Psoas muscle (tissue), 8 donors: Measurements from ENCODE around the gene RPL32. TPM values are rescaled to one million over a fixed set of nuclear protein-coding genes. Genes with fewer than 3 reads are reported as not detected.
A peak's percentile ranks its signal among the peaks of the same experiment; 100 is the strongest.
"Not testable (repeated sequence)": the region's sequence is repeated elsewhere in the genome, so short reads cannot be mapped to it uniquely, and the experiment has no call there.

Source experiments
- ATAC-seq, 4 donors: fragments of 200-7000 bp; cut with Tn5 transposase; one replicate each; pipeline ENCODE4 v1.9.1; 2020; ENCODE audit warnings: moderate library complexity in 3 of 4, mild to moderate bottlenecking in 2 of 4
- DNase-seq, 2 donors: peaks; one replicate each; pipeline ENCODE4 v3.0.0-alpha.2; 2020
- H3K27ac ChIP-seq: fragments of 200-600 bp; one replicate; pipeline ENCODE4 v1.8.0; 2022
- H3K27me3 ChIP-seq, 3 donors: fragments of 200-600 bp in 1 of 3; one replicate each; pipeline versions ENCODE4 v1.6.1 to v1.8.0; 2013 to 2022; ENCODE audit warnings: low read length in 2 of 3, mild to moderate bottlenecking in 2 of 3, moderate library complexity in 1 of 3; ENCODE audit not compliant: insufficient read depth in 3 of 3
- H3K36me3 ChIP-seq, 2 donors: fragments of 200-600 bp in 1 of 2; one replicate each; pipeline versions ENCODE4 v1.6.1 to v1.8.0; 2013 to 2022; ENCODE audit warnings: low read depth in 1 of 2, mild to moderate bottlenecking in 1 of 2, moderate library complexity in 1 of 2; ENCODE audit not compliant: insufficient read depth in 1 of 2
- H3K4me1 ChIP-seq: fragments of 200-600 bp; one replicate; pipeline ENCODE4 v1.8.0; 2022
- H3K4me3 ChIP-seq: fragments of 200-600 bp; one replicate; pipeline ENCODE4 v1.8.0; 2022; ENCODE audit warnings: mild to moderate bottlenecking
- H3K9me3 ChIP-seq: fragments of 200-600 bp; one replicate; pipeline ENCODE4 v1.8.0; 2022
- WGBS, 3 donors: extraction: QIAGEN DNeasy Blood & Tissue Kit; methylation state at CpG; one replicate each; pipeline versions ENCODE4 v1.1.6 to v1.1.7; 2013; 5-methylcytosine and 5-hydroxymethylcytosine counted together
- intact Hi-C, 2 donors: fragments of 100-400 bp; cut with DNase I; formaldehyde crosslinking; loops; one replicate each; pipeline versions ENCODE4 v1.11.0 to v1.14.2; 2022
- polyA plus RNA-seq, 3 donors: library from polyadenylated mRNA; stranded (reverse); fragments of 200-250 nt; gene quantifications; one replicate each; pipeline ENCODE4 v1.2.3, GENCODE V29; 2013
- total RNA-seq, 4 donors: library from RNA; stranded (reverse); fragmentation: NEBNext Ultra II Directional in 2 of 4; extraction: Animal tissue kit (Norgen Biotek cat#: 25700) in 2 of 4; gene quantifications; one replicate each; pipeline versions ENCODE4 v1.2.1 to v1.2.4, GENCODE V29; 2021 to 2023
- TF ChIP-seq, protein P1 (sequence below): fragments of 200-600 bp; IDR thresholded peaks from one replicate; pipeline ENCODE4 v1.8.0; 2022; ENCODE audit warnings: antibody characterized with exemption
- donor health status: healthy with polysubstance abuse.
- donor health status: DM: no; HTN: no; CAD: no; lungs with moderate emphysema.
- donor health status: Bipolar disorder and iron deficiency.
- donor health status: healthy.
- donor health status: DM: yes; HTN: yes; CAD: no.
- donor health status: DM: no; HTN: no; CAD: no.
- donor health status: DM: no; HTN: no; CAD: no.
- donor health status: DM: yes; HTN: yes; CAD: no.

Gene RPL32
- total and polyA plus RNA-seq, 7 donors = 1,418 to 2,939 (median 1,919) TPM

DNA sequence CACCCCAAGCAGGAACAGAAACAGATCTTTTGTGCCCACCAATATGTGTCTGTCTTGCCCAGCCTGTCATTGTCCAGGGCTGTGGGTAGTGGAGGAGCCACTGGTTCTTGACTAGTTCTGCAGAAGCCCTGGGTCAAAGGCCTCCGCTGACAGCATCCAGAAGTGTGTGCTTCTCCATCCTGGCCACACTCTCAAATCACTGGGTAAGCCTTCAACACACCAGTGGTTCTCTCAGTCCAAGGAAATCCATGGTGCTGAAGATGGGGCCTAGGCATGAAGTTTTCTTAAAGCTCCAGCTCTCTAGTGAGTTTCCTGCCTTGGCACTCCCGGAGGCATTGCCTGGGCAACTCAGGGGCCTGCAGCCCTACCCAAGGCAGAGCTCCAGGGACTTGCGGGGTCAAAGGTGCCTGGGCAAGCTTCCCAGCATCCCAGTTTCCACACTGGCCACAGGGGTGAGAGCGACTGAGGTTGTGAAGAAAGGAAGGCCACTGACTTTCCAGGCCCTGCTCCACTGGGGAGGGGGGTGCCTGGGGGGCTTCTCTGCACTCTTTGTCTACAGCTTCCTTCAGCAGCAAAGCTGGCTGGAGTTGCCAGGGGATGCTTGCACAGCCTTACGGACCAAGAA is 37.9 kb upstream of the RPL32 start:
- TF ChIP-seq, protein P1, sequence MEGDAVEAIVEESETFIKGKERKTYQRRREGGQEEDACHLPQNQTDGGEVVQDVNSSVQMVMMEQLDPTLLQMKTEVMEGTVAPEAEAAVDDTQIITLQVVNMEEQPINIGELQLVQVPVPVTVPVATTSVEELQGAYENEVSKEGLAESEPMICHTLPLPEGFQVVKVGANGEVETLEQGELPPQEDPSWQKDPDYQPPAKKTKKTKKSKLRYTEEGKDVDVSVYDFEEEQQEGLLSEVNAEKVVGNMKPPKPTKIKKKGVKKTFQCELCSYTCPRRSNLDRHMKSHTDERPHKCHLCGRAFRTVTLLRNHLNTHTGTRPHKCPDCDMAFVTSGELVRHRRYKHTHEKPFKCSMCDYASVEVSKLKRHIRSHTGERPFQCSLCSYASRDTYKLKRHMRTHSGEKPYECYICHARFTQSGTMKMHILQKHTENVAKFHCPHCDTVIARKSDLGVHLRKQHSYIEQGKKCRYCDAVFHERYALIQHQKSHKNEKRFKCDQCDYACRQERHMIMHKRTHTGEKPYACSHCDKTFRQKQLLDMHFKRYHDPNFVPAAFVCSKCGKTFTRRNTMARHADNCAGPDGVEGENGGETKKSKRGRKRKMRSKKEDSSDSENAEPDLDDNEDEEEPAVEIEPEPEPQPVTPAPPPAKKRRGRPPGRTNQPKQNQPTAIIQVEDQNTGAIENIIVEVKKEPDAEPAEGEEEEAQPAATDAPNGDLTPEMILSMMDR = no peak

DNA sequence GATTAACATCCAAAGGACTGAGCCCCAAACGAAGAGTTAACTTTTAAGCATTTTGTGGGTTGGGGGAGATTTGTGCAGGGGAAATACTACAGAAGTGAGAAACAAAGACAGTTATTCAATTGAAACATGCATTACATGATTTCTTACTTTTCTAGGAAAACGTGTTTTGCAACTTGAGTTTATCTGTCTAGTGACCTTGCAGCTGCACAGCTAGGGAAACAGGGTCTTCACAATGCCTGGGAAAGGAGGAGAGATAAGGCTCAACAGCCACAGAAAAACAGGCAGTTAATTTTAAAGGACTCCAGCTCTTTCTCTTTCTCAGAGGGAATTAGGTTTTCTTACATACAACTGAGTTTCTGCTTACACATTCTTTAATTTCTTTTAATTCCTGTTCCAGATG is 37.4 kb upstream of the RPL32 start:
- DNase-seq, H3K9me3 ChIP-seq, H3K36me3 ChIP-seq, H3K4me1 ChIP-seq, H3K27me3 ChIP-seq, intact Hi-C loops, ATAC-seq, H3K27ac ChIP-seq, H3K4me3 ChIP-seq: not testable (repeated sequence)
- WGBS, 3 donors = 74 to 83% (median 79%) methylated on average over 2 of the region's 2 CpGs

More for the DNA sequence above, 37.9 kb upstream of the RPL32 start:
- no peak overlapping the region for H3K4me3 ChIP-seq
- peaks cover 9% of the 10 kb centered on the region for H3K4me1 ChIP-seq
- 92 to 96% (median 93%) methylated on average over 5 of the region's 5 CpGs for WGBS, 3 donors
- ATAC-seq (no peak), DNase-seq (peak in 1 of 2 donors; percentile 2)
- intact Hi-C loops = no loop called here
- H3K9me3 ChIP-seq = no peaks in the 10 kb centered on the region
- H3K27me3 ChIP-seq = no peaks in the 10 kb centered on the region
- H3K27ac ChIP-seq = no peak overlapping the region
- no peaks in the 10 kb centered on the region for H3K36me3 ChIP-seq

DNA sequence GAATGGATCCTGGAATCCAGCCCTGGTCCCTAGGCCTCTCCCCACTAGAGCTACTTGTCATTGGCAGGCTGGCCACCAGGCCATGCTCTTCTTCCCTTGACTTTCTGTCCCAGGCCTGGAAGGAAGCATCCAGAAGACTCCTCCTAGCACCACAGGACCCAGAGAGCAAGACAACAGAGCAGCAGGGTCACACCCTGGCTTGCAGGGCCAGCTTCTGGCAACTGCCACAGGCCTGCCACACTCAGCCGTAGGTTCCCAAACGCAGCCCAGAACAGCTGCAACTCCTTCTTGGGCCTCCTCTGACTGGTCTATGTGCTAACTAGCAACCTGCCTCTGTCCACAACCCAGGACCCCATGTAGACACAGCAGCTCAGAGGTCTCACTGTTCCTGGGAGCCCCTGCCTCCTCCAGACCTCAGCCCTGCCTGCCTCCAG is 36.8 kb upstream of the RPL32 start:
- DNase-seq (no peak), ATAC-seq (peak in 1 of 4 donors; percentile 25)
- WGBS, 3 donors = 46 to 70% (median 47%) methylated on average over 2 of the region's 2 CpGs
- H3K27ac ChIP-seq = no peak overlapping the region
- H3K27me3 ChIP-seq = no peaks in the 10 kb centered on the region
- H3K4me3 ChIP-seq = no peak overlapping the region
- intact Hi-C loops = no loop called here
- H3K36me3 ChIP-seq = no peaks in the 10 kb centered on the region
- TF ChIP-seq, protein P1 = no peak
- H3K4me1 ChIP-seq = no peaks in the 10 kb centered on the region
- no peaks in the 10 kb centered on the region for H3K9me3 ChIP-seq

DNA sequence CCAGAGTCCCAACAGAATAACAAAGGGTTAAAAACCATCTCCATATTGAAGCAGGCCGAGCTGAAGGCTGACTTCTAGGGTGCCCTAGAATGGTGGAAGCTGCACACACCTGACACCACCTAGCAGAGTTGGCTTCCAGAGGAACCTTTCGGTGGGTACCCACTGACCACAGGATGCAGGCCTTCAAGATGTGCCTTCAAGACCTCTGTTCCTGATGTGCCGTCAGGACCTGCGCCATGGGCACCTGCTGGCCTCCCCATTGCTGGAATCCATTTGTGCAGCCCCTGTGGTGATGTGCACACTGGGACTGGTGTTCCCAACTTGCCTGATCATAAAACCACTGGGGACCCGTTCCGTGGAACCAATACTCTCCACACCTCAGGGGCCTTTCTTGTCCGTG is 35.7 kb upstream of the RPL32 start:
- peak in 1 of 2 donors; percentile 4 for DNase-seq
- H3K27ac ChIP-seq = no peak overlapping the region
- TF ChIP-seq, protein P1 = no peak
- H3K4me3 ChIP-seq = no peak overlapping the region
- no peaks in the 10 kb centered on the region for H3K27me3 ChIP-seq
- no peaks in the 10 kb centered on the region for H3K36me3 ChIP-seq
- intact Hi-C loops = no loop called here
- 94 to 96% (median 96%) methylated on average over 7 of the region's 7 CpGs for WGBS, 3 donors
- no peaks in the 10 kb centered on the region for H3K4me1 ChIP-seq
- no peaks in the 10 kb centered on the region for H3K9me3 ChIP-seq
- no peak for ATAC-seq

DNA sequence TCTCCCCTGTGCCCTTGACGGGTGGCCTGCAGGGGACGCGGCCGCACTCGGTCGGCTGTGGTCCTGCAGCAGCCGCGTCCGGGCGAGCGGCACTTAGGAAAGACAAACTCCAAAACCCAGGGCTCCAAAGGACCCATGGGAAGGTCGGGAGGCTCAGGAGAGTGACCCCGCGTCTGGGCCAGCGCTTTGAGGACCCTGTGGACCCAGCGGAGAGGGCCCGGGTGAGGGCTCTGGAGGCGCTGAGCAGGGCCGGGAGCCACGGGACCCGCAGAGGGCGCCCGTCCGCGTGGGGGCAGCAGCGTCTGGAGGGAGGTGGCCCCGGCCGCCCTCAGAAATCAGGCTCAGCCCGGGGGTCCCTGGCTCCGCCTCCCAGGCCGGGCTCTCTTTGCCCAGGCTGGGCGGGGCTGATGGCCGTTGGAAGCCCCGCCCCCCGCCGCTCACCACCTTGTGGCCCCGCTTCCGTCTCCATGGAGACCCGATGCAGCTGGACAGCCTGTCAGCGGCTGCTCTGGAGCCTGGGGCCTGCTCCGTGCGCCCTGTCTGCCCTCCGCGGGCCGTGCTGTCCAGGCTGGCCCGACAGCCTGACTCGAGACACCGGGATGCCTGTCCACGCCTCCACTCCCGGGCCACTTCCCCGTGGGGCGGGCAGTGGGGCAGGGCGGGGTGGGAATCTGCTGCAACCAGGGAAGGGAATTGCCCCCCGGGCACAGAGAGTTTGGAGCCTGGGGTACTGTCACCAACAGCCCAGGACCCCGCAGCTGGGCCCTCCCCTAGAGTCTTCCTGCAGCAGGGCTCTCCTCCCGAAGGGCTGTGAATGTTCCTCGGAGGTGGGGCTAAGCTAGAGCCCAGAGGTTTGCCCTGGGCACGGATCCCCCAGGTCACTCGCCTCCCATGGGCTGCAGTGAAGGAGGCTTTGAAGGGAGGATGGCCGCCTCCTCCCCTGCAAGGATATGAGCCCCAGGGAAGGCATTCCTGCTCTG is 34.8 kb upstream of the RPL32 start:
- no peaks in the 10 kb centered on the region for H3K4me1 ChIP-seq
- WGBS, 3 donors = 33 to 40% (median 39%) methylated on average over 48 to 60 of the region's 60 CpGs
- no peaks in the 10 kb centered on the region for H3K27me3 ChIP-seq
- ATAC-seq (peak; percentile 32 to 61 (median 36)), DNase-seq (peak; percentile 47 to 69)
- TF ChIP-seq, protein P1 = peak; percentile 32
- no peaks in the 10 kb centered on the region for H3K9me3 ChIP-seq
- no peaks in the 10 kb centered on the region for H3K36me3 ChIP-seq
- peak overlapping the region; percentile 53 for H3K4me3 ChIP-seq
- no peak overlapping the region for H3K27ac ChIP-seq
- intact Hi-C loops = no loop called here
